Measurements from ENCODE around the gene CACNA1E.

Gene CACNA1E

GRCh38 chr1:181645171-181645570, 161.9 kb downstream of the CACNA1E start:
- Histone ChIP-seq H3K4me3 (ENCODE audit: low read length) (no peak overlapping the region), H3K27ac (ENCODE audit: low read length) (no peak overlapping the region), H3K27me3 (ENCODE audit: insufficient read depth, low read length) (no peaks in the 10 kb centered on the region; the same call in 1 of the 2 replicates), H3K9me3 (ENCODE audit: insufficient read depth, low read depth, low read length) (no peaks in the 10 kb centered on the region), H3K36me3 (ENCODE audit: insufficient read depth, low read depth, low read length) (no peaks in the 10 kb centered on the region), H3K4me1 (ENCODE audit: insufficient read depth, low read length) (no peaks in the 10 kb centered on the region), H3K9ac (ENCODE audit: low read depth, low read length) (no peak overlapping the region)

- Histone ChIP-seq H3K27ac (ENCODE audit: low read length) (no peak overlapping the region), H3K27me3 (ENCODE audit: insufficient read depth, low read length) (no peaks in the 10 kb centered on the region; the same call in 1 of the 2 replicates), H3K4me3 (ENCODE audit: low read length) (no peak overlapping the region), H3K9ac (ENCODE audit: low read depth, low read length) (no peak overlapping the region), H3K36me3 (ENCODE audit: insufficient read depth, low read depth, low read length) (no peaks in the 10 kb centered on the region), H3K4me1 (ENCODE audit: insufficient read depth, low read length) (no peaks in the 10 kb centered on the region), H3K9me3 (ENCODE audit: insufficient read depth, low read depth, low read length) (no peaks in the 10 kb centered on the region)
Measured at GRCh38 chr1:181646710-181647109, 163.4 kb downstream of the CACNA1E start.

GRCh38 chr1:181647314-181648035, 164.2 kb downstream of the CACNA1E start:
- no peak overlapping the region for H3K27ac ChIP-seq (ENCODE audit: low read length)
- no peaks in the 10 kb centered on the region for H3K9me3 ChIP-seq (ENCODE audit: insufficient read depth, low read depth, low read length)
- H3K4me3 ChIP-seq (ENCODE audit: low read length): no peak overlapping the region
- no peak overlapping the region for H3K9ac ChIP-seq (ENCODE audit: low read depth, low read length)
- H3K4me1 ChIP-seq (ENCODE audit: insufficient read depth, low read length): no peaks in the 10 kb centered on the region
- no peaks in the 10 kb centered on the region; the same call in 1 of the 2 replicates for H3K27me3 ChIP-seq (ENCODE audit: insufficient read depth, low read length)
- no peaks in the 10 kb centered on the region for H3K36me3 ChIP-seq (ENCODE audit: insufficient read depth, low read depth, low read length)

GRCh38 chr1:181651276-181651675, 168.0 kb downstream of the CACNA1E start:
- Histone ChIP-seq H3K27me3 (ENCODE audit: insufficient read depth, low read length) (no peaks in the 10 kb centered on the region), H3K36me3 (ENCODE audit: insufficient read depth, low read depth, low read length) (no peaks in the 10 kb centered on the region), H3K4me1 (ENCODE audit: insufficient read depth, low read length) (no peaks in the 10 kb centered on the region)

GRCh38 chr1:181655756-181656155, 172.4 kb downstream of the CACNA1E start:
- Histone ChIP-seq H3K27me3 (ENCODE audit: insufficient read depth, low read length) (no peaks in the 10 kb centered on the region), H3K9me3 (ENCODE audit: insufficient read depth, low read depth, low read length) (peaks cover 5% of the 10 kb centered on the region; the same call in 1 of the 2 replicates), H3K36me3 (ENCODE audit: insufficient read depth, low read depth, low read length) (no peaks in the 10 kb centered on the region), H3K9ac (ENCODE audit: low read depth, low read length) (no peak overlapping the region), H3K4me3 (ENCODE audit: low read length) (no peak overlapping the region), H3K4me1 (ENCODE audit: insufficient read depth, low read length) (no peaks in the 10 kb centered on the region; the same call in 1 of the 2 replicates), H3K27ac (ENCODE audit: low read length) (no peak overlapping the region)

More at GRCh38 chr1:181651276-181651675, 168.0 kb downstream of the CACNA1E start:
- Histone ChIP-seq H3K27ac (ENCODE audit: low read length) (no peak overlapping the region), H3K4me3 (ENCODE audit: low read length) (no peak overlapping the region), H3K9ac (ENCODE audit: low read depth, low read length) (no peak overlapping the region), H3K9me3 (ENCODE audit: insufficient read depth, low read depth, low read length) (peaks cover 5% of the 10 kb centered on the region; the same call in 1 of the 2 replicates)

- peaks cover 5% of the 10 kb centered on the region; the same call in 1 of the 2 replicates for H3K9me3 ChIP-seq (ENCODE audit: insufficient read depth, low read depth, low read length)
- H3K27ac ChIP-seq (ENCODE audit: low read length): no peak overlapping the region
- no peaks in the 10 kb centered on the region for H3K27me3 ChIP-seq (ENCODE audit: insufficient read depth, low read length)
- H3K36me3 ChIP-seq (ENCODE audit: insufficient read depth, low read depth, low read length): no peaks in the 10 kb centered on the region
- H3K9ac ChIP-seq (ENCODE audit: low read depth, low read length): no peak overlapping the region
- H3K4me1 ChIP-seq (ENCODE audit: insufficient read depth, low read length): no peaks in the 10 kb centered on the region; the same call in 1 of the 2 replicates
- no peak overlapping the region for H3K4me3 ChIP-seq (ENCODE audit: low read length)
Measured at GRCh38 chr1:181656491-181656890, 173.2 kb downstream of the CACNA1E start.

GRCh38 chr1:181658581-181658980, 175.3 kb downstream of the CACNA1E start:
- H3K9ac ChIP-seq (ENCODE audit: low read depth, low read length): no peak overlapping the region
- H3K4me3 ChIP-seq (ENCODE audit: low read length): no peak overlapping the region
- no peaks in the 10 kb centered on the region for H3K36me3 ChIP-seq (ENCODE audit: insufficient read depth, low read depth, low read length)
- no peak overlapping the region for H3K27ac ChIP-seq (ENCODE audit: low read length)
- peaks cover 4% of the 10 kb centered on the region; the same call in 1 of the 2 replicates for H3K4me1 ChIP-seq (ENCODE audit: insufficient read depth, low read length)
- 0 out of 2 replicates have a peak, but pooled peaks cover 1% of the 10 kb centered on the region for H3K9me3 ChIP-seq (ENCODE audit: insufficient read depth, low read depth, low read length)
- no peaks in the 10 kb centered on the region for H3K27me3 ChIP-seq (ENCODE audit: insufficient read depth, low read length)

- Histone ChIP-seq H3K9ac (ENCODE audit: low read depth, low read length) (no peak overlapping the region), H3K27ac (ENCODE audit: low read length) (no peak overlapping the region), H3K4me1 (ENCODE audit: insufficient read depth, low read length) (peaks cover 4% of the 10 kb centered on the region; the same call in 1 of the 2 replicates), H3K9me3 (ENCODE audit: insufficient read depth, low read depth, low read length) (no peaks in the 10 kb centered on the region), H3K27me3 (ENCODE audit: insufficient read depth, low read length) (no peaks in the 10 kb centered on the region), H3K4me3 (ENCODE audit: low read length) (no peak overlapping the region), H3K36me3 (ENCODE audit: insufficient read depth, low read depth, low read length) (no peaks in the 10 kb centered on the region)
Measured at GRCh38 chr1:181659321-181659957, 176.1 kb downstream of the CACNA1E start.

- H3K27me3 ChIP-seq (ENCODE audit: insufficient read depth, low read length): no peaks in the 10 kb centered on the region
- no peak overlapping the region for H3K9ac ChIP-seq (ENCODE audit: low read depth, low read length)
- H3K9me3 ChIP-seq (ENCODE audit: insufficient read depth, low read depth, low read length): no peaks in the 10 kb centered on the region
- no peak overlapping the region for H3K27ac ChIP-seq (ENCODE audit: low read length)
- H3K4me1 ChIP-seq (ENCODE audit: insufficient read depth, low read length): peaks cover 4% of the 10 kb centered on the region; the same call in 1 of the 2 replicates
- H3K36me3 ChIP-seq (ENCODE audit: insufficient read depth, low read depth, low read length): no peaks in the 10 kb centered on the region
- H3K4me3 ChIP-seq (ENCODE audit: low read length): no peak overlapping the region
Measured at GRCh38 chr1:181660621-181661020, 177.3 kb downstream of the CACNA1E start.

- no peak overlapping the region for H3K27ac ChIP-seq (ENCODE audit: low read length)
- H3K27me3 ChIP-seq (ENCODE audit: insufficient read depth, low read length): no peaks in the 10 kb centered on the region
- H3K9me3 ChIP-seq (ENCODE audit: insufficient read depth, low read depth, low read length): no peaks in the 10 kb centered on the region
- peaks cover 4% of the 10 kb centered on the region; the same call in 1 of the 2 replicates for H3K4me1 ChIP-seq (ENCODE audit: insufficient read depth, low read length)
- no peak overlapping the region for H3K4me3 ChIP-seq (ENCODE audit: low read length)
- H3K36me3 ChIP-seq (ENCODE audit: insufficient read depth, low read depth, low read length): no peaks in the 10 kb centered on the region
- H3K9ac ChIP-seq (ENCODE audit: low read depth, low read length): no peak overlapping the region
Measured at GRCh38 chr1:181661569-181661968, 178.3 kb downstream of the CACNA1E start.

- H3K27me3 ChIP-seq (ENCODE audit: insufficient read depth, low read length): no peaks in the 10 kb centered on the region
- peaks cover 4% of the 10 kb centered on the region; the same call in 1 of the 2 replicates for H3K4me1 ChIP-seq (ENCODE audit: insufficient read depth, low read length)
- H3K36me3 ChIP-seq (ENCODE audit: insufficient read depth, low read depth, low read length): no peaks in the 10 kb centered on the region
- H3K9me3 ChIP-seq (ENCODE audit: insufficient read depth, low read depth, low read length): no peaks in the 10 kb centered on the region
- no peak overlapping the region for H3K4me3 ChIP-seq (ENCODE audit: low read length)
- no peak overlapping the region for H3K9ac ChIP-seq (ENCODE audit: low read depth, low read length)
- no peak overlapping the region for H3K27ac ChIP-seq (ENCODE audit: low read length)
Measured at GRCh38 chr1:181662606-181663005, 179.3 kb downstream of the CACNA1E start.

- Histone ChIP-seq H3K27ac (ENCODE audit: low read length) (no peak overlapping the region), H3K27me3 (ENCODE audit: insufficient read depth, low read length) (no peaks in the 10 kb centered on the region), H3K9me3 (ENCODE audit: insufficient read depth, low read depth, low read length) (no peaks in the 10 kb centered on the region), H3K4me3 (ENCODE audit: low read length) (no peak overlapping the region), H3K36me3 (ENCODE audit: insufficient read depth, low read depth, low read length) (no peaks in the 10 kb centered on the region), H3K9ac (ENCODE audit: low read depth, low read length) (no peak overlapping the region), H3K4me1 (ENCODE audit: insufficient read depth, low read length) (peaks cover 4% of the 10 kb centered on the region; the same call in 1 of the 2 replicates)
Measured at GRCh38 chr1:181664543-181664942, 181.2 kb downstream of the CACNA1E start.
